ENCODE results near the gene SLC19A1. TPM values are rescaled to one million over a fixed set of nuclear protein-coding genes. Genes with fewer than 3 reads are reported as not detected.

SLC19A1 gene
- total and polyA plus RNA-seq, 2 donors from 2014 or later, result 5.1 to 7.2 TPM

GRCh38 chr21:45482899-45483821, 59.1 kb downstream of the SLC19A1 start:
- H3K4me3 ChIP-seq (ENCODE audit: low read length in 3 of 3), result no peak overlapping the region
- H3K27ac ChIP-seq (ENCODE audit: low read depth in 2 of 2, low read length in 2 of 2), result no peak overlapping the region
- DNase-seq (no peak), FAIRE-seq (no peak)
- H3K36me3 ChIP-seq (ENCODE audit: control insufficient read depth in 2 of 3, insufficient read depth in 3 of 3, low read length in 3 of 3), result peaks cover 13 to 52% (median 25%) of the 10 kb centered on the region in 3 donors
- H3K27me3 ChIP-seq (ENCODE audit: control insufficient read depth, insufficient read depth, low read length), result no peaks in the 10 kb centered on the region
- peaks cover 0 to 3% (median 0%) of the 10 kb centered on the region in 3 donors for H3K4me1 ChIP-seq (ENCODE audit: control insufficient read depth in 2 of 3, insufficient read depth in 2 of 3, low read depth in 1 of 3, low read length in 3 of 3)
- TF ChIP-seq CTCF (IDR thresholded peaks at IDR 0.05; ENCODE audit: borderline replicate concordance, extremely low read depth, insufficient read depth), result no peak
- H3K9ac ChIP-seq (ENCODE audit: low read length in 3 of 3), result no peak overlapping the region
- intact Hi-C loops (cut with DNase I), result no loop called here
- no peaks in the 10 kb centered on the region for H3K9me3 ChIP-seq (ENCODE audit: control insufficient read depth in 2 of 3, insufficient read depth in 1 of 3, low read length in 3 of 3)

- no peak for TF ChIP-seq CTCF (IDR thresholded peaks at IDR 0.05; ENCODE audit: borderline replicate concordance, extremely low read depth, insufficient read depth)
- H3K9me3 ChIP-seq (ENCODE audit: control insufficient read depth in 2 of 3, insufficient read depth in 1 of 3, low read length in 3 of 3), result no peaks in the 10 kb centered on the region
- DNase-seq, result no peak
- H3K36me3 ChIP-seq (ENCODE audit: control insufficient read depth in 2 of 3, insufficient read depth in 3 of 3, low read length in 3 of 3), result peaks cover 13 to 49% (median 25%) of the 10 kb centered on the region in 3 donors
- H3K27ac ChIP-seq (ENCODE audit: low read depth in 2 of 2, low read length in 2 of 2), result no peak overlapping the region
- H3K4me3 ChIP-seq (ENCODE audit: low read length in 3 of 3), result no peak overlapping the region
- intact Hi-C loops (cut with DNase I), result no loop called here
- peaks cover 0 to 6% (median 0%) of the 10 kb centered on the region in 3 donors for H3K4me1 ChIP-seq (ENCODE audit: control insufficient read depth in 2 of 3, insufficient read depth in 2 of 3, low read depth in 1 of 3, low read length in 3 of 3)
- no peak overlapping the region for H3K9ac ChIP-seq (ENCODE audit: low read length in 3 of 3)
- FAIRE-seq, result no peak
- H3K27me3 ChIP-seq (ENCODE audit: control insufficient read depth, insufficient read depth, low read length), result no peaks in the 10 kb centered on the region
Observed at GRCh38 chr21:45481977-45482898, 60.0 kb downstream of the SLC19A1 start.

DNA sequence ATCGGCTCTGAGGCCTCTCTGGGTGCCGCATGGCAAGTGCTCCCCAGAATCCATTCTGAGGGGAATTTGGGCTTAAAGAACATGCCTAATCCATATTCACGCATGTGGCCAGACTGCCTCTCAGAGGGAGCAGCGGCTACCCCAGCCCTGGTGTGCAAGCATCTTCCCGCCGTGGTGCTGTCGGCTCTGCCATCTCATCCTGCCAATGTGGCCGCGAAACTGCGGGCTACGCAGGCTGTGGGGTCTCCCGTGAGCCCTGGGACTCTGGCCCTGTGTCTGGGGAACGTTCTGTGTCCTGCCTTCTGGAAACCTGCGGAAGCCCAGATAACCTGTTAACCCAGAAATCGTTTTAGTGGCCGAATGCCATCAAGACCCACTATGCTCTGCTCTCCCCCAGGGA, 60.7 kb downstream of the SLC19A1 start:
- Histone ChIP-seq H3K9ac (ENCODE audit: low read length in 3 of 3) (no peak overlapping the region), H3K36me3 (ENCODE audit: control insufficient read depth in 2 of 3, insufficient read depth in 3 of 3, low read length in 3 of 3) (peaks cover 15 to 46% (median 27%) of the 10 kb centered on the region in 3 donors), H3K4me1 (ENCODE audit: control insufficient read depth in 2 of 3, insufficient read depth in 2 of 3, low read depth in 1 of 3, low read length in 3 of 3) (peaks cover 0 to 6% (median 0%) of the 10 kb centered on the region in 3 donors), H3K9me3 (ENCODE audit: control insufficient read depth in 2 of 3, insufficient read depth in 1 of 3, low read length in 3 of 3) (no peaks in the 10 kb centered on the region), H3K4me3 (ENCODE audit: low read length in 3 of 3) (no peak overlapping the region), H3K27me3 (ENCODE audit: control insufficient read depth, insufficient read depth, low read length) (no peaks in the 10 kb centered on the region), H3K27ac (ENCODE audit: low read depth in 2 of 2, low read length in 2 of 2) (no peak overlapping the region)
- TF ChIP-seq CTCF (IDR thresholded peaks at IDR 0.05; ENCODE audit: borderline replicate concordance, extremely low read depth, insufficient read depth), result no peak
- DNase-seq (no peak), FAIRE-seq (no peak)
- intact Hi-C loops (cut with DNase I), result no loop called here

Measured in kidney (tissue), 14 donors.